Activated CD8-positive, alpha-beta memory T cell treated with anti-CD3 and anti-CD28 coated beads, Interleukin-2, amount 50 U/mL, for 1 hour (primary cell): ENCODE measurements around the gene ERC1.

ENCODE experiments used
- DNase-seq: peaks from one replicate; pipeline ENCODE4 v3.0.0-alpha.2; 2020; ENCODE audit errors: extremely low read depth

ERC1 gene

GRCh38 chr12:1439201-1439600 is 448.2 kb downstream of the ERC1 start:
- no peak for DNase-seq

GRCh38 chr12:1439687-1440086 is 448.7 kb downstream of the ERC1 start:
- DNase-seq: no peak

GRCh38 chr12:1443421-1444141 is 452.6 kb downstream of the ERC1 start:
- no peak for DNase-seq

GRCh38 chr12:1444142-1444516 is 453.1 kb downstream of the ERC1 start:
- DNase-seq: no peak

- no peak for DNase-seq
These were observed 454.8 kb downstream of the ERC1 start for GRCh38 chr12:1445807-1446206.

- no peak for DNase-seq
These were observed 457.3 kb downstream of the ERC1 start for GRCh38 chr12:1448336-1448735.

- no peak for DNase-seq
These were observed 462.8 kb downstream of the ERC1 start for GRCh38 chr12:1453810-1454209.

- DNase-seq: no peak
These were observed 465.9 kb downstream of the ERC1 start for GRCh38 chr12:1456885-1457284.

- DNase-seq: no peak
These were observed 466.9 kb downstream of the ERC1 start for GRCh38 chr12:1457901-1458300.

GRCh38 chr12:1459339-1459738 is 468.3 kb downstream of the ERC1 start:
- no peak for DNase-seq

- DNase-seq: no peak
These were observed 472.3 kb downstream of the ERC1 start for GRCh38 chr12:1463073-1463905.

- no peak for DNase-seq
These were observed 473.9 kb downstream of the ERC1 start for GRCh38 chr12:1464925-1465324.

- no peak for DNase-seq
These were observed 475.0 kb downstream of the ERC1 start for GRCh38 chr12:1465990-1466389.

GRCh38 chr12:1466481-1467154 is 475.6 kb downstream of the ERC1 start:
- no peak for DNase-seq

- DNase-seq: no peak
These were observed 476.7 kb downstream of the ERC1 start for GRCh38 chr12:1467710-1468109.

GRCh38 chr12:1469070-1469469 is 478.0 kb downstream of the ERC1 start:
- no peak for DNase-seq

GRCh38 chr12:1470051-1470450 is 479.0 kb downstream of the ERC1 start:
- DNase-seq: no peak

- no peak for DNase-seq
These were observed 480.2 kb downstream of the ERC1 start for GRCh38 chr12:1471224-1471623.

- no peak for DNase-seq
These were observed 482.4 kb downstream of the ERC1 start for GRCh38 chr12:1473418-1473817.

- no peak for DNase-seq
These were observed 483.1 kb downstream of the ERC1 start for GRCh38 chr12:1474041-1474573.

- DNase-seq: no peak
These were observed 483.6 kb downstream of the ERC1 start for GRCh38 chr12:1474574-1475153.

- DNase-seq: no peak
These were observed 488.6 kb downstream of the ERC1 start for GRCh38 chr12:1479645-1480044.
